ENCODE data around the gene FCRL4.

FCRL4 gene

GRCh38 chr1:157585984-157586383, 11.9 kb downstream of the FCRL4 start:
- Histone ChIP-seq H3K27me3 (ENCODE audit: control insufficient read depth in 1 of 2, insufficient read depth in 2 of 2, low read length in 2 of 2) (no peaks in the 10 kb centered on the region), H3K27ac (ENCODE audit: low read depth, low read length) (no peak overlapping the region), H3K4me3 (ENCODE audit: low read depth in 1 of 2, low read length in 2 of 2) (no peak overlapping the region), H3K9me3 (ENCODE audit: low read length) (peaks cover 7% of the 10 kb centered on the region), H3K9ac (ENCODE audit: low read length) (no peak overlapping the region), H3K36me3 (ENCODE audit: insufficient read depth, low read length) (no peaks in the 10 kb centered on the region), H3K4me1 (ENCODE audit: insufficient read depth, low read length) (no peaks in the 10 kb centered on the region)

GRCh38 chr1:157584503-157584902, 13.4 kb downstream of the FCRL4 start:
- H3K9me3 ChIP-seq (ENCODE audit: low read length), result peaks cover 7% of the 10 kb centered on the region
- H3K36me3 ChIP-seq (ENCODE audit: insufficient read depth, low read length), result no peaks in the 10 kb centered on the region
- no peaks in the 10 kb centered on the region for H3K27me3 ChIP-seq (ENCODE audit: control insufficient read depth in 1 of 2, insufficient read depth in 2 of 2, low read length in 2 of 2)
- no peak overlapping the region for H3K9ac ChIP-seq (ENCODE audit: low read length)
- H3K4me3 ChIP-seq (ENCODE audit: low read depth in 1 of 2, low read length in 2 of 2), result no peak overlapping the region
- H3K27ac ChIP-seq (ENCODE audit: low read depth, low read length), result no peak overlapping the region
- H3K4me1 ChIP-seq (ENCODE audit: insufficient read depth, low read length), result no peaks in the 10 kb centered on the region

GRCh38 chr1:157580828-157581210, 17.1 kb downstream of the FCRL4 start:
- peaks cover 7% of the 10 kb centered on the region for H3K9me3 ChIP-seq (ENCODE audit: low read length)
- H3K27me3 ChIP-seq (ENCODE audit: control insufficient read depth in 1 of 2, insufficient read depth in 2 of 2, low read length in 2 of 2), result no peaks in the 10 kb centered on the region
- H3K36me3 ChIP-seq (ENCODE audit: insufficient read depth, low read length), result no peaks in the 10 kb centered on the region
- no peak overlapping the region for H3K4me3 ChIP-seq (ENCODE audit: low read depth in 1 of 2, low read length in 2 of 2)
- H3K27ac ChIP-seq (ENCODE audit: low read depth, low read length), result no peak overlapping the region
- H3K4me1 ChIP-seq (ENCODE audit: insufficient read depth, low read length), result no peaks in the 10 kb centered on the region
- H3K9ac ChIP-seq (ENCODE audit: low read length), result no peak overlapping the region

- H3K9me3 ChIP-seq (ENCODE audit: low read length), result peaks cover 7% of the 10 kb centered on the region
- no peaks in the 10 kb centered on the region for H3K36me3 ChIP-seq (ENCODE audit: insufficient read depth, low read length)
- H3K4me3 ChIP-seq (ENCODE audit: low read depth in 1 of 2, low read length in 2 of 2), result no peak overlapping the region
- H3K9ac ChIP-seq (ENCODE audit: low read length), result no peak overlapping the region
- H3K27ac ChIP-seq (ENCODE audit: low read depth, low read length), result no peak overlapping the region
- no peaks in the 10 kb centered on the region for H3K27me3 ChIP-seq (ENCODE audit: control insufficient read depth in 1 of 2, insufficient read depth in 2 of 2, low read length in 2 of 2)
- no peaks in the 10 kb centered on the region for H3K4me1 ChIP-seq (ENCODE audit: insufficient read depth, low read length)
Observed at GRCh38 chr1:157580179-157580827, 17.6 kb downstream of the FCRL4 start.

GRCh38 chr1:157577420-157577819, 20.5 kb downstream of the FCRL4 start:
- H3K4me3 ChIP-seq (ENCODE audit: low read depth in 1 of 2, low read length in 2 of 2), result no peak overlapping the region
- H3K36me3 ChIP-seq (ENCODE audit: insufficient read depth, low read length), result no peaks in the 10 kb centered on the region
- H3K9me3 ChIP-seq (ENCODE audit: low read length), result no peaks in the 10 kb centered on the region
- no peaks in the 10 kb centered on the region for H3K27me3 ChIP-seq (ENCODE audit: control insufficient read depth in 1 of 2, insufficient read depth in 2 of 2, low read length in 2 of 2)
- no peaks in the 10 kb centered on the region for H3K4me1 ChIP-seq (ENCODE audit: insufficient read depth, low read length)
- no peak overlapping the region for H3K9ac ChIP-seq (ENCODE audit: low read length)
- no peak overlapping the region for H3K27ac ChIP-seq (ENCODE audit: low read depth, low read length)

GRCh38 chr1:157575744-157576143, 22.1 kb downstream of the FCRL4 start:
- Histone ChIP-seq H3K36me3 (ENCODE audit: insufficient read depth, low read length) (no peaks in the 10 kb centered on the region), H3K9ac (ENCODE audit: low read length) (no peak overlapping the region), H3K9me3 (ENCODE audit: low read length) (no peaks in the 10 kb centered on the region)

GRCh38 chr1:157574836-157575235, 23.0 kb downstream of the FCRL4 start:
- H3K4me3 ChIP-seq (ENCODE audit: low read depth in 1 of 2, low read length in 2 of 2), result no peak overlapping the region
- no peak overlapping the region for H3K9ac ChIP-seq (ENCODE audit: low read length)
- no peaks in the 10 kb centered on the region for H3K4me1 ChIP-seq (ENCODE audit: insufficient read depth, low read length)
- no peaks in the 10 kb centered on the region for H3K27me3 ChIP-seq (ENCODE audit: control insufficient read depth in 1 of 2, insufficient read depth in 2 of 2, low read length in 2 of 2)
- H3K36me3 ChIP-seq (ENCODE audit: insufficient read depth, low read length), result no peaks in the 10 kb centered on the region
- H3K9me3 ChIP-seq (ENCODE audit: low read length), result no peaks in the 10 kb centered on the region
- no peak overlapping the region for H3K27ac ChIP-seq (ENCODE audit: low read depth, low read length)

More at GRCh38 chr1:157575744-157576143, 22.1 kb downstream of the FCRL4 start:
- Histone ChIP-seq H3K4me1 (ENCODE audit: insufficient read depth, low read length) (no peaks in the 10 kb centered on the region), H3K27me3 (ENCODE audit: control insufficient read depth in 1 of 2, insufficient read depth in 2 of 2, low read length in 2 of 2) (no peaks in the 10 kb centered on the region), H3K4me3 (ENCODE audit: low read depth in 1 of 2, low read length in 2 of 2) (no peak overlapping the region), H3K27ac (ENCODE audit: low read depth, low read length) (no peak overlapping the region)

- Histone ChIP-seq H3K4me1 (ENCODE audit: insufficient read depth, low read length) (no peaks in the 10 kb centered on the region), H3K9ac (ENCODE audit: low read length) (no peak overlapping the region), H3K4me3 (ENCODE audit: low read depth in 1 of 2, low read length in 2 of 2) (no peak overlapping the region), H3K36me3 (ENCODE audit: insufficient read depth, low read length) (no peaks in the 10 kb centered on the region), H3K27ac (ENCODE audit: low read depth, low read length) (no peak overlapping the region), H3K27me3 (ENCODE audit: control insufficient read depth in 1 of 2, insufficient read depth in 2 of 2, low read length in 2 of 2) (no peaks in the 10 kb centered on the region), H3K9me3 (ENCODE audit: low read length) (no peaks in the 10 kb centered on the region)
Observed at GRCh38 chr1:157566484-157567300, 31.2 kb downstream of the FCRL4 start.

- H3K27ac ChIP-seq (ENCODE audit: low read depth, low read length), result no peak overlapping the region
- H3K27me3 ChIP-seq (ENCODE audit: control insufficient read depth in 1 of 2, insufficient read depth in 2 of 2, low read length in 2 of 2), result no peaks in the 10 kb centered on the region
- no peak overlapping the region for H3K4me3 ChIP-seq (ENCODE audit: low read depth in 1 of 2, low read length in 2 of 2)
- no peaks in the 10 kb centered on the region for H3K36me3 ChIP-seq (ENCODE audit: insufficient read depth, low read length)
- no peaks in the 10 kb centered on the region for H3K9me3 ChIP-seq (ENCODE audit: low read length)
- H3K9ac ChIP-seq (ENCODE audit: low read length), result no peak overlapping the region
- H3K4me1 ChIP-seq (ENCODE audit: insufficient read depth, low read length), result no peaks in the 10 kb centered on the region
Observed at GRCh38 chr1:157562515-157562914, 35.4 kb downstream of the FCRL4 start.

GRCh38 chr1:157558119-157558518, 39.8 kb downstream of the FCRL4 start:
- Histone ChIP-seq H3K9me3 (ENCODE audit: low read length) (no peaks in the 10 kb centered on the region), H3K27me3 (ENCODE audit: control insufficient read depth in 1 of 2, insufficient read depth in 2 of 2, low read length in 2 of 2) (no peaks in the 10 kb centered on the region), H3K4me3 (ENCODE audit: low read depth in 1 of 2, low read length in 2 of 2) (no peak overlapping the region), H3K27ac (ENCODE audit: low read depth, low read length) (no peak overlapping the region), H3K4me1 (ENCODE audit: insufficient read depth, low read length) (no peaks in the 10 kb centered on the region), H3K36me3 (ENCODE audit: insufficient read depth, low read length) (no peaks in the 10 kb centered on the region), H3K9ac (ENCODE audit: low read length) (no peak overlapping the region)

- H3K4me1 ChIP-seq (ENCODE audit: insufficient read depth, low read length), result no peaks in the 10 kb centered on the region
- H3K9ac ChIP-seq (ENCODE audit: low read length), result no peak within 1 kb of the TSS
- H3K9me3 ChIP-seq (ENCODE audit: low read length), result no peaks in the 10 kb centered on the region
- no peaks in the 10 kb centered on the region for H3K27me3 ChIP-seq (ENCODE audit: control insufficient read depth in 1 of 2, insufficient read depth in 2 of 2, low read length in 2 of 2)
- H3K4me3 ChIP-seq (ENCODE audit: low read depth in 1 of 2, low read length in 2 of 2), result no peak within 1 kb of the TSS
- no peaks in the 10 kb centered on the region for H3K36me3 ChIP-seq (ENCODE audit: insufficient read depth, low read length)
- no peak within 1 kb of the TSS for H3K27ac ChIP-seq (ENCODE audit: low read depth, low read length)
Observed at GRCh38 chr1:157551694-157552693, 45.9 kb downstream of the FCRL4 start, which contains the start of gene FCRL5. TSS of gene FCRL5 (minus strand) at chr1:157552515. CDS start at chr1:157552362, 153 bp downstream.

Data from muscle layer of colon (tissue), 2 donors.